A549 (cell line): Measurements from ENCODE around the gene ATP5IF1.

Experiments used
- CHD2 ChIP-seq: fragments of 150-350 bp; IDR thresholded peaks from 2 replicates; pipeline ENCODE4 v1.6.1; 2014; ENCODE audit warnings: low read length; ENCODE audit not compliant: partially characterized antibody
- CTCF ChIP-seq: fragments of >200 bp; sonication (Bioruptor Twin); formaldehyde crosslinking; IDR thresholded peaks from 3 replicates; pipeline ENCODE4 v1.5.1; 2016
- EP300 ChIP-seq, 2 experiments: fragments of >200 bp; sonication (Bioruptor Twin); formaldehyde crosslinking; IDR thresholded peaks; 2 replicates in 1 of 2; 3 replicates in 1 of 2; pipeline ENCODE4 v1.6.1; 2016 to 2017
- ESRRA ChIP-seq: fragments of 150-350 bp; IDR thresholded peaks from 2 replicates; pipeline ENCODE4 v1.6.1; 2014; ENCODE audit warnings: mild to moderate bottlenecking, low read length, borderline replicate concordance
- HEYL ChIP-seq: fragments of 250-450 bp; sonication (Bioruptor Pico); IDR thresholded peaks from 2 replicates; pipeline ENCODE4 v1.8.0; 2021; ENCODE audit warnings: mild to moderate bottlenecking, moderate library complexity
- HOXA7 ChIP-seq: fragments of 250-450 bp; sonication (Bioruptor Pico); IDR thresholded peaks from 2 replicates; pipeline ENCODE4 v1.5.0; 2020; ENCODE audit warnings: mild to moderate bottlenecking, moderate library complexity
- JUNB ChIP-seq: fragments of >200 bp; sonication (Bioruptor Twin); formaldehyde crosslinking; IDR thresholded peaks from 2 replicates; pipeline ENCODE4 v1.6.1; 2016
- MAX ChIP-seq: IDR thresholded peaks from 2 replicates; pipeline ENCODE4 v1.6.1; 2012
- MYC ChIP-seq: IDR thresholded peaks from 2 replicates; pipeline ENCODE4 v1.6.1; 2012; ENCODE audit warnings: mild to moderate bottlenecking, inconsistent platforms, low read length, improper control_type of control experiment, borderline replicate concordance
- POLR2A ChIP-seq: IDR thresholded peaks from 2 replicates; pipeline ENCODE4 v1.6.1; 2012; ENCODE audit warnings: mild to moderate bottlenecking, low read length
- REST ChIP-seq: fragments of 200-600 bp; sonication (generic); IDR thresholded peaks from 2 replicates; pipeline ENCODE4 v1.6.1; 2016; ENCODE audit warnings: antibody characterized with exemption, mild to moderate bottlenecking, moderate library complexity
- ZNF302 ChIP-seq: fragments of 250-450 bp; sonication (Bioruptor Pico); IDR thresholded peaks from 2 replicates; pipeline ENCODE4 v1.9.0; 2021; ENCODE audit warnings: inconsistent platforms, mild to moderate bottlenecking, moderate library complexity

- TF ChIP-seq ZNF302 (CRISPR knock-in tag) (no peak), CTCF (no peak), ESRRA (no peak), POLR2A (no peak), MAX (no peak), JUNB (no peak), REST (no peak), HOXA7 (no peak), EP300 (IDR thresholded peaks at IDR 0.05) (no peak), HEYL (CRISPR knock-in tag) (no peak), MYC (no peak), CHD2 (no peak)
Observed at GRCh38 chr1:28246427-28246832, 10.5 kb downstream of the ATP5IF1 start.
